Mucosa of gallbladder (tissue), 1 donor: ENCODE measurements around the gene BBLN. TPM values are rescaled to one million over a fixed set of nuclear protein-coding genes. Genes with fewer than 3 reads are reported as not detected.

Source experiments
- DNase-seq: peaks from one replicate; pipeline ENCODE4 v3.0.0-alpha.2; 2020; ENCODE audit warnings: low spot score
- total RNA-seq: library from RNA; stranded (reverse); gene quantifications from one replicate; pipeline ENCODE4 v1.2.1, GENCODE V29; 2021
- donor health status: DM: no; HTN: no; CAD: no.

The BBLN gene
- total RNA-seq, 1 donor from 2014 or later, result 75.4 TPM

DNA sequence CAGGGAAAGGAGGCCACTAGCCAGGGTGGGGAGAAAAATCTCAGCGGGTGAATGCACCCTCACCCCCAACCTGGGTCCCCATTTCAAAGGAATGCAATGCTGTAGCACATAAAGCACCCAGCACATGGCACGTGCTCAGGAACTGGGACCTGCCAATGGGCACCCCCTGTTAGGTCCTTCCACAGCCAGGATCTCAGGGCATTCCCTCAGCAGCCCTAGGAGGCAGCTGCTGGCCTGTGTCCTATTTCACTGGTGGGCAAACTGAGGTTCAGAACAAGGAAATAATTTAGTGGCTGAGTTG lies 51.9 kb downstream of the BBLN start:
- no peak for DNase-seq

Other genes starting within 250 kb of the BBLN start
- 42.1 TPM for gene ST6GALNAC4, start 243.2 kb upstream of the BBLN start, total RNA-seq
- gene PIP5KL1, start 229.5 kb upstream of the BBLN start, total RNA-seq, result 4.9 TPM
- gene DPM2, start 222.4 kb upstream of the BBLN start, total RNA-seq, result 36.6 TPM
- gene EEIG1, start 179.3 kb upstream of the BBLN start, total RNA-seq, result 220 TPM
- gene NAIF1, start 92.9 kb upstream of the BBLN start, total RNA-seq, result 12.0 TPM
- gene SLC25A25, start 92.0 kb upstream of the BBLN start, total RNA-seq, result 77.7 TPM
- gene PTGES2, start 32.5 kb upstream of the BBLN start, total RNA-seq, result 61.5 TPM
- gene LCN2, start 10.8 kb upstream of the BBLN start, total RNA-seq, result 85.5 TPM
- gene CIZ1, start 31.3 kb downstream of the BBLN start, total RNA-seq, result 109 TPM
- 135 TPM for gene DNM1, start 43.1 kb downstream of the BBLN start, total RNA-seq
- 117 TPM for gene GOLGA2, start 115.7 kb downstream of the BBLN start, total RNA-seq
- 26.9 TPM for gene SWI5, start 116.0 kb downstream of the BBLN start, total RNA-seq
- gene TRUB2, start 162.2 kb downstream of the BBLN start, total RNA-seq, result 21.8 TPM
- gene COQ4, start 162.6 kb downstream of the BBLN start, total RNA-seq, result 54.8 TPM
- 50.4 TPM for gene SLC27A4, start 180.3 kb downstream of the BBLN start, total RNA-seq
- 53.1 TPM for gene URM1, start 211.1 kb downstream of the BBLN start, total RNA-seq